Kidney capillary endothelial cell (primary cell): ENCODE results near the gene PRKAR2A.
"Not testable (repeated sequence)": the region's sequence is repeated elsewhere in the genome, so short reads cannot be mapped to it uniquely, and the experiment has no call there.

ENCODE experiments used
- DNase-seq: peaks from one replicate; pipeline ENCODE4 v3.0.0-alpha.2; 2018; ENCODE audit warnings: low spot score

PRKAR2A gene

DNA sequence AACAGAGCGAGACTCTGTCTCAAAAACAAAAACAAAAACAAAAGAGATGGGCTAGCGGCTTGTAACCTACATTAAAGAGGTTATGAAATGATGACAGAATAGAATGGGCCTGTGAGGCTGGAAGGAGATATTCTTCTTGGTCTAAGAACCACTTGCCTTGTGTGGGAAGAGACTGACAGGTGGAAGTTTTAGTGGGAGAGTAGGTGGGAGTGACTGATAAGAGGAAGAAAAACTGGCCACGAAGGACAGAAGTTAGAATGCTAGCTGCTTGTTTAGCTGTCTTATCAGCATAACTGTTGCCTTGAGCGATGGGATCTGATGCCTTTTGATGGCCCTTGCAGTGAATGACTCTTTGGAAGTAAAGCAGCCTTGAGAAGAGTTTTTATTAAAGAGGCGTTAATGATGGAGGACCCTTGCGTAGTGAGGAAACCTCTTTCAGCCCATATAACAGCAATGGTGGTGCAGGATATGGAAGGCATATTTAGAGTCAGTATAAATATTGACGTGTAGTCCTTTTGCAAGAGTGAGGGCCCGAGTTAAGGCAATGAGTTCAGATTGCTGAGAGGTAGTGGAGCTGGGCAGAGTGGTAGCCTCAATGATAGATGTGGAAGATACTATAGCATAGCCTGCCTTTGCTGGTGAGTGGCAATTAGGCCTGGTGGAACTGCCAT is 122.4 kb downstream of the PRKAR2A start:
- DNase-seq: not testable (repeated sequence)

DNA sequence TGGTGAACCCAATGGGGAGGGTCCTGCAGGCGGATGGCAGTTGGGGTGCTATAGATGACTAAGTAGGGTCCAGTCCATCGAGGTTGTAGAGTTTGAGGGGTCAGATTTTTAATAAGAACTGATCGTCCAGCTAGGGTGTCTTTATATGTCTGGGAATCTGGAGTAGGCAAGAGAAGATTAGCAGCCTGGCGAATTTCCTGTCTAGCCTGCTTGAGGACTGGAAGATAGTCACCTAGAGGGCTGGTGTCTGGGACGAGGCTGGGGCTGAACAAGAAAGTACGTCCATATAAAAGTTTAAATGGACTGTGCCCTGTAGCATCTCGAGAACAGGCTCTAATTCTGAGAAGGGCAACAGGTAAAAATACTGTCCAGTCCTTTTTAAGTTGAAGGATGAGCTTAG is 123.9 kb downstream of the PRKAR2A start:
- no peak for DNase-seq

DNA sequence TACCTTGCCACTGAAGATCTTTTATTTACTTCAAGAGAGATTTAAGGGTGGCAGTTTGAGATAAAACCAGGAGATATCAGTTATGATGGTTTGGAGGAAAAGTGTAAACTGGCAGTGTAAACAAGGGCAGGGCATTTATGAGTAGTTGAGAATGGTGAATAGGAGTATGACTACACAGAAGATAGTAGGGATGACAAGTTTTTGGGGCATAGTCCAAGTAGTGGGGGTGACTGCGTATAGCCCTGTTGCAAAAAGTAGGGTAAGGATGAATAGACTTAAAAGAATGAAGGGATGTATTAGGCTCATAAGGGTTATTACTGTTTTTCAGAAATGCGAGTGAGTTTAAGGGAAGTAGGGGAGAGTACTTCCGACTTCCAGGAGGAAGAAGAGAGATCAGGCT is 124.4 kb downstream of the PRKAR2A start:
- DNase-seq: not testable (repeated sequence)

DNA sequence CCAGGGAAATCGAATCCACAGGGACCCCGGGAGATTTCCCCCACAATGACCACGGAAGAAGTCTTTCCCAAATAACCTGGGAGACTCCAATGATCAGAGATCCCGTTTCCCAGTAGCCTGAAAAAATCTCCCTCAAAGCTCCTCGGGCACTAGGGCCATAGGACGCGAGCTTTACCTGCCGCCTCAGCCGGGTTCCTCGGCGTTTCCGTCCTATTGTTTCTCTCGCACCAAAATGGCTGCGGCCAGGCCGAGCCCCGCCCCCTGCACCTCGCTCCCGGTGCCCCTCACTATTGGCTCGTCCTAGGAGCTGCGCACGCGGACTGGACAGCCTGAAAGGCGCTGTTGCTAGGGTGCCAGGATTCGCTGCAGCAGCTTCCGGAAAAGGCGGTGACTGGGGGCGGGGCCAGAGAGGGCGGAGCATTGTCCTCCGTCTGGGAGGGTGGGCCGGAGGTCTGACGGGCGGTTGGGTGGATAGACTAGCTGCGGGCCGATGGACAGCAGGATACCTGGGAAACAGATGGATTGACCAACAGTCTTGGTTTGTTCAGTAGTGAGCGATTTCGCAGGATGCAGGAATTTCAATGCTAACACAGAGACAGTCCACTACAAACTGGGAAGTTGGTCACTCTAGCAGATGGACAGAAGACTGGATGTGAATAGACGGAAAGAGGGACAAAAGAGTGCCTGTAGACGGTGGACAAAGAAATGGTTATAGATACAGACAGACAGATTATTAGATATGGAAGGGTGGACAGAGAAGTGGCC is 130.5 kb downstream of the PRKAR2A start, which contains the start of gene IP6K2:
Gene IP6K2, minus strand, starts transcription at position 240 of the 765 bp plus-strand sequence. CDS start 21,930 bp downstream, outside the sequence.
- peak; percentile 99 for DNase-seq

DNA sequence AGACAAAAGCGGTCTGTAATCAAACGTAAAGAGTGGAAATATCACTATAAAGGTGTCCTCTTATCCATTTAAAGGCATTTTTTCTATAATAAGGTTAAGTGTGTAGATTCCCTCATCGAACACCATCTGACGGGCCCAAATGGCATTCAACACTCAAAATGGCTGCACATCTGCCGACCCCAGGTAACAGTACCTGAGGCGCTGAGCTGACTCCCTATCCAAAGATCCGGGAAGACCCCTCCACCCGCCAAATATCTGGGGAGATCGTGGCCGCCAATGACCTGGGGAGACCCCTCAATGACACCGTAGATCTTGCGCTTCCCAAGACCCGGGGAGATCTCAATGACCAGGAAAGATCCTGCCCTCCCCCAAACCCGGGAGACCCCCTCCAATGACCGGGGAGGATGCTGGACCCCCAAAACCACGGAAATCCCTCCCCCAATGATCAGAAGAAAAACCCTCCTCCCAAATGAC is 131.1 kb downstream of the PRKAR2A start:
- no peak for DNase-seq

DNA sequence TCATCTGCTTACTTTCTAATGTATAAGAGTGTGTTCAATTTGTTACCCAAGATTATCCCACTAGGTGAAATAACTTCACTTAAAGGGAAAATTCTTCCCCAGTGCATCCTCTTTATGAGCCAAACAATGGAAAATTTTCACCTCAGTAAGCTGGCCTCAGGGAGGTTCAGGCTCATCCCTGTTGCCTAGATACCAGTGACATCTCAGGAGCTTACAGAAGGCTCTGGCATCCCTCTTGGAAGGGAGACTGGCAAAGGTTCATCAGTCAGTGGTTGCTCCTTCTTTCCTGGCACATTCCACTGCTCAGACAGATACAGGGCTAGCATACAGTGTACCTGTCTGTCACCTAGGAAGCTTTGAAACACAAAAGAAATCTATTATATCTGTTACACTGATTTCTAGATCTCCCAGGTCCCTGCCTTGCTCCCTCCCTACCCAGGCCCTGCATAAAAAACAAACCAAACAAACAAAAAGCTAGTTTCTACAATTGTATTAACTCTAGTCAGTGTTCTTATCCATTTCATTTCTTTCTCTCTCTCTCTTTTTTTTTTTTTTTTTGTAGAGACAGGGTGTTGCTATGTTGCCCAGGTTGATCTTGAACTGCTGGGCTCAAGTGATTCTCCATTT is 132.4 kb downstream of the PRKAR2A start:
- DNase-seq: no peak

DNA sequence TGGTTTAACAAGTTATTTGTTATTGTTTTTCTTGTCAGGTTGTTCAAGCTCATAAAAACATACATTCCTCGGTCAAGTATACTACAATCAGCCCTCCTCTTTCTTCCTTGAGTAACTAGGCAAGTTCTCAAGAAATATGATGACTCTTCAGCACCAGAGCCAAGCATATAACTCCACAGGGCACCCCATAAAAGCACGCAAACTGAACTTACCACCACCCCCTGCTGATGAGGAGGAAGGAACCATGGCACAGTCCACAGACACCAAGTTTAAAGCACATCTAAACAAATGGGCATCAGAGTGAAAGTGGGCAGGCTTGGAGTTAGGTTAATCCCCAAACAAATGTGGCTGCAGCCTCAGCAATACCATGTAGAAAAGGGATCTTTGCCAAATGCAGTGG is 135.9 kb downstream of the PRKAR2A start:
- DNase-seq: no peak

DNA sequence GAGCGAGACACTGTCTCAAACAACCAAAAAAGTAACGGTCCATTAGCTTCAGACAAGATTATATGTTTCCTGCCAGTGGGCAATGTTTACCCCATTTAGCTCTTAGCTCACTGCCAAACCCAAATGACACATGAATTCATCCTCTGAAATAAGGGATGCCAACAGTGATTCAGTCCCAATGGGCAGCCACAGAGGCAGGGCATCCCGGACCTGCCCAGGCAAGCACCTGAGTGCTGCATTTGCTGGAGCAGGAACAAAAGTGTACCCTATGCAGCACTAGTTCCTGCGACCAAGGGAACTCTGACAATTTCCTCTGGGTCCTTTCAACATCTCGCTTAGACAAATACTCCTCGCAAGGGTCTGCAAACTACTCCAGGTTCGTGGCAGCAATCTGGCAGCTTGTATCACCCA is 138.6 kb downstream of the PRKAR2A start:
- no peak for DNase-seq

DNA sequence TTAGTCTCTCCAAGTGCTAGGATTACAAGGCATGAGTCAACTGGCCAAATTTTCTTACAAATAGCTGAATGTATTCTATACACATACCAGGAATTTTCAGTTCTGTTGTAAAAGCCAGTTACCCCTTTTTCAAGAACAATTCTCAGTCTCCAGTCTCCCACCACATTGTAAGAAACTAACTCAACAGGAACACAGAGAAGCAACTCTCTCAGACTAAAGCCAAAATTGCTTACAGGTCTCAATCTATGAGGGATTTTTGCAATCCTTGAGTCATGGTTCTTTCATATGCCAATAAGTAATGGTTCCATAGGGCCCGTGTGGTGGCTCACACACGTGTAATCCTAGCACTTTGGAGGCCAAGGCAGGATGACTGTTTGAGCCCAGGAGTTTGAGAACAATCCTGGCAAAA is 139.2 kb downstream of the PRKAR2A start:
- no peak for DNase-seq

DNA sequence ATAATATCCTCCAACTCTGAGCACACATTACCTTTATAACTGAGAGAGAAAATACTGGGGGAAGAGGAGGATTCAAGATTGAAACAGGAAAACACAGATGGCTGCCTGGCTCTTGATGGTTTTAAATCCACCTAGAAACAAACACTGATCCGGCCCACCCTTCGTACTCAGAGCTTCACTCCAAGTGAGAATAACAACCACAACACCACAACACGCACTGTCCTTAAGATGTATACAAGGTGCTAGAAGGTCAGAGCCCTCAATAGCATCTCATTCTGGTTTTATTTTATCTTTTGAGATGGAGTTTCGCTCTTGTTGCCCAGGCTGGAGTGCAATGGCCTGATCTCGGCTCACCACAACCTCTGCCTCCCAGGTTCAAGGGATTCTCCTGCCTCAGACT is 140.5 kb downstream of the PRKAR2A start:
- no peak for DNase-seq

DNA sequence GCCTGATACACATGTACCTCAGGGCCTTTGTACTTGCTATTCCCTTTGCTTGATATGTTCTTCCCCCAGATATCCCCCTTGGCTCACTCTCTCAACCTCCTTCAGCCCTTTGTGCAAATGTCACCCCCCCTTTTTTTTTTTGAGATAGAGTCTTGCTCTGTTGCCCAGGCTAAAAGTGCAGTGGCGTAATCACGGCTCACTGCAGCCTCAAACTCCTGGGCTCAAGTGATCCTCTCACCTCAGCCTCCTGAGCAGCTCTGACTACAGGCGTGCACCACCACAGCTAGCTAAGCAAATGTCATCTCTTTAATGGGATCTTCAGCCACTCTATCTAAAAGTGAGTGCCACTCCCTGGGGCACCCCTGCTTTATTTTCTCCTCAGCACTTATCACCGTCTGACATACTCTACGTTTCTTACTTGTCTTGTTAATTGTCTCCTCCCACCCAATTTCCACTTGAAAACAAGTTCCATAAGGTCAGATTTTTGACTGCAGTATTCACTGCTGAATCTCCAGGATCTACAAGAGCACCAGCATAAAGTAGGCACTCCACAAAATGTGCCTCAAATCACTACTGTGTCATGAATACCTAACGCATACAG is 145.3 kb downstream of the PRKAR2A start:
- no peak for DNase-seq

DNA sequence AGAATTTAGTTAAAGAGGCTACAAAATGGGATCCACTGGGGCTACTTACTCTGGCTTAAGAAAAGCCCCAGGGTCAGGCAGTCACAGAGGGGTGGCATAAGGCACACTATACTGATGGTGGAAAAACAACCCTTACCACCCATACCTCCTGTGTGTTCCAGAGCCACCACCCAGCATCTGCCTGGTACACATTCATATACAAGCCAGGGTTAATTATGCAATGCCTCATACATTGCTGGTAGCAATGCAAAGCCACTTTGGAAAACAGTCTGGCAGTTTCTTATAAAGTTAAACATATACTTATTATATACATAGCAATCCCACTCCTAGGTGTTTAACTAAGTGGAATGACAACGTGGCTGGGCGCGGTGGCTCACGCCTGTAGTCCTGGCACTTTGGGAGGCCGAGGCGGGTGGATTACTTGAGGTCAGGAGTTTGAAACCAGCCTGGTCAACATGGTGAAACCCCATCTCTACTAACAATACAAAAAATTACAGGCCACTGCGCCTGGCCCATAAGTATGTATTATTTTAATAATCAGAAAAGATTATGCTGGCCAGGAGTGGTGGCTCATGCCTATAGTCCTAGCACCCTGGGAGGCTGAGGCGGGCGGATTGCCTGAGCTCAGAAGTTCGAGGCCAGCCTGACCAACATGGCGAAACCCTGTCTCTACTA is 146.8 kb downstream of the PRKAR2A start:
- no peak for DNase-seq

DNA sequence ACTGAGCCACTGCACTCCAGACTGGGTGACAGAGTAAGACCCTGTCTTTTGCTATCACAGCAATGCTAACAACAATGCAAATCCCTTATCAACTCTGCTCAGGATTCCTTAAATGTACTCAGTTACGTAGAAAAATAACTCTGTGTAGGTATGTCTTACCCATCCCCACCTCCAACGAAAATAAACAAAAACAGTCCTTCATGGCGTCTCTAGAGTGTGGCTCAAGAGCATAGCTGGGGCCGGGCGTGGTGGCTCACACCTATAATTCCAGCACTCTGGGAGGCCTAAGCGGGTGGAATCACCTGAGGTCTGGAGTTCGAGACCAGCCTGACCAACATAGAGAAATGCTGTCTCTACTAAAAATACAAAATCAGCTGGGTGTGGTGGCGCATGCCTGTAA is 148.8 kb downstream of the PRKAR2A start:
- DNase-seq: no peak

DNA sequence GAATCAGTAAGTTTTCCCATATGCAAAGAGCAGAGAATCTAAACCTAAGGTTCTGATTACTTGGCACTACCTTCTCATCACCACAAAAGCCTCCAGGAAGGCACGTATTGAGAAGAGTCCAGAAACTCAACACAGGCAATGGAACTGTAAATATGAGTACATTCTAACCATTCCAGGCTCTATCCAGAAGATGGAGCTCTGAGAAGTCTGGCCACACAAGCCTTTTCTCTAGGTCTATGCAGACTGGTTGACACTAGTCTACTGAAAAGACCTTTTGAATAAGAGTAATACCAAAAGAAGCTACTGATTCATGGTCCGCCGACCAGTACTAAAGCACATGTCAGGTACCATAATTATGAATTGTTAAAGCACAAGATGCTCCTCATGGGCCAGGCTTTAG is 149.7 kb downstream of the PRKAR2A start:
- no peak for DNase-seq

DNA sequence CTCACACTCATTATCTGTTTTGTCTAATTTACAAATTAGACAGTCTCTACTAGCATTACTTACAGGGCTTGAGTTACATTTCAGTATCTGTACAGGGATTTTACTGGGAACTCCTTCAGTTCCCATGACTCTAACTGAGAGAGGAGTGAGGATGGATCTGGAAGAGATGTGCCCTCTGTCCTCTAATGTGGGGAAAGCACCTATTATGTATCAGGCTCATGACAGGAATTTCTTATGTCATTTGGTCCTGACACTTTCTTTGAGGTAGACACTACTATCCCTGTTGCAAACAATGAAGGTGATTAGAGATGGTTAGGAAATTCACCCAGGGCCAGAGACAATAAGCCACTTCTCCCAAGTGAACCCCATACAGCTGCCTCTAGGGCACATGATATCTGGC is 151.1 kb downstream of the PRKAR2A start:
- no peak for DNase-seq
